Mammary microvascular endothelial cell (primary cell): ENCODE measurements around the gene MYL4. TPM values are rescaled to one million over a fixed set of nuclear protein-coding genes. Genes with fewer than 3 reads are reported as not detected.

ENCODE experiments used
- total RNA-seq: library from RNA; depleted of rRNA; stranded (reverse); fragments of >200 nt; gene quantifications from 2 replicates; pipeline ENCODE4 v1.2.3, GENCODE V29; 2015

MYL4 gene
- total RNA-seq: 2.4 and 2.6 TPM in 2 replicates

DNA sequence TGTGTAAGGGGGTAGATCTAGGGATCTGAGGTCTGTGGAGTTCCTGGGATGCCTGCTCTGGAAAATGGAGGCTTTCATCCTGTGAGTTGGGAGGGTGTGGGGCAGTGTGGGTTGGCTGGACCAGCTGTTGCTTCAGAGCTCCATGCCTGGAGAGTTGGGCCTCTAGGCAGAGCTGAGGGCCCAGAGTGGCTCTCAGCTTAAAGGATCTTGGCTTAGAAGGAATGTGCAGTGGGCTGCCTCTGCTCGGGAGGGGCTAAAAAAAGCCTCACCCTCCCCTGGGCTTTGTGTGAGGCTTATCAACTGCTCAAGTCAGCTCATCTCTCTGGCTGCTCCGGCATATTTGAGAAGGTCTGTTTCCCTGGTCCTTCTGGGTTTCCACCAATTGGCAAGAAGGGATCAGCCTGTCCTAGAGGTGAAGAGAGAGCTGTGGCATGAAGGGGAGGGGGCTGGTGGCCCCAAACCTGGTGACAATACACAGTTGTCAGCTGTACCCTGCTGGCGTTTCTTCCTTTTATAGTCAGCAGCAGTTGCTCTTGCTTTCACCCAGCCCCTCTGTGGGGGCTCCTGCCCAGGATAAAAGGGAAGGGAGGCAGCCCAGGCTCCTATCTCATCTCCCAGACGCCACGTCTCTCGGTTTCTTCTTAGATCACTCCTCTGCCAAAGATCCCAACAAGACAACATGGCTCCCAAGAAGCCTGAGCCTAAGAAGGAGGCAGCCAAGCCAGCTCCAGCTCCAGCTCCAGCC is at the start of gene MYL4:
Gene MYL4 (plus strand): TSS at position 605 of the 745 bp plus-strand sequence. CDS start 75 bp downstream, at position 680.

DNA sequence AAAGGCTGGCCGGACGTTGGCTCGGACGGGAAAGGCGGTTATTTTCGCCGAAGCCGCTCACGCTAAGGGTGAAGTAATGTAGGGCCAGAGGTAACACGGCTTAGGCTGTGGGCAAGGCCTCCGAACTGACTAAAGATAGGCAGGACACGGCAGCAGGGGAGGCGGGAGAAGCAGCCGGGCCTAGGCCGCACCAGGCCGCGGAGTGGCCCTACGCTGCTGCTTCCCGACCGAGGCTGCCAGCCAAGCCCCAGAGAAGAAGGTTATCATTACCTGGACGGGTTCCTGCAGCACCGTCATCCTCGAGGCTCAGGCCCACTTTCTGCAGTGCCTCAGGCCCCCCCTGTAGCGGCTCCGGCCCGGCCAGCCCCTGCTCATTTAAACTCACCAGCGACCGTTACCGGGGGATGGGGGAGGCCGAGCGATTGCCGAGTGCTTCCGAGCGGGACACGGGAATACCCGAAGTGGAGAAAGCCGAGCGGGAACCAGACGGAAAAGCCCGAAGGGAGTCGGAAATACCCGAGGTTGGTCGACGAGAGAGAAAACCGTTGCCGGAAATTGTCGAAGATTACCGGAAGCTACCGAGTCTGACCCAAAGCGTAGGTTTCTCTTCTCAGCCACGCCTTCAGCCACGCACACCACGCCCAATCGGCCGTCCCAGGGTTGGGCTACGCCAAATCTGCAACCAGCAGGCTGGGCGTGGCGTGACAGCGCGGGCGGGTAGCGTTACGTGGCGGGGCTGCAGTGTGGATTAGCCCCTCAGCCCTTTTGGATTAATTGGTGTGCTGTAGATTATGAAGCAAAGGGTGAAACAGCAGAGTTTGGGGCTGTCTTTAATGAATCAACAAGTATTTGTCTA is 20.0 kb upstream of the MYL4 start, which contains the start of gene CDC27:
Gene CDC27 (minus strand): TSS at position 420 of the 856 bp plus-strand sequence. CDS start 123 bp downstream, at position 297.

DNA sequence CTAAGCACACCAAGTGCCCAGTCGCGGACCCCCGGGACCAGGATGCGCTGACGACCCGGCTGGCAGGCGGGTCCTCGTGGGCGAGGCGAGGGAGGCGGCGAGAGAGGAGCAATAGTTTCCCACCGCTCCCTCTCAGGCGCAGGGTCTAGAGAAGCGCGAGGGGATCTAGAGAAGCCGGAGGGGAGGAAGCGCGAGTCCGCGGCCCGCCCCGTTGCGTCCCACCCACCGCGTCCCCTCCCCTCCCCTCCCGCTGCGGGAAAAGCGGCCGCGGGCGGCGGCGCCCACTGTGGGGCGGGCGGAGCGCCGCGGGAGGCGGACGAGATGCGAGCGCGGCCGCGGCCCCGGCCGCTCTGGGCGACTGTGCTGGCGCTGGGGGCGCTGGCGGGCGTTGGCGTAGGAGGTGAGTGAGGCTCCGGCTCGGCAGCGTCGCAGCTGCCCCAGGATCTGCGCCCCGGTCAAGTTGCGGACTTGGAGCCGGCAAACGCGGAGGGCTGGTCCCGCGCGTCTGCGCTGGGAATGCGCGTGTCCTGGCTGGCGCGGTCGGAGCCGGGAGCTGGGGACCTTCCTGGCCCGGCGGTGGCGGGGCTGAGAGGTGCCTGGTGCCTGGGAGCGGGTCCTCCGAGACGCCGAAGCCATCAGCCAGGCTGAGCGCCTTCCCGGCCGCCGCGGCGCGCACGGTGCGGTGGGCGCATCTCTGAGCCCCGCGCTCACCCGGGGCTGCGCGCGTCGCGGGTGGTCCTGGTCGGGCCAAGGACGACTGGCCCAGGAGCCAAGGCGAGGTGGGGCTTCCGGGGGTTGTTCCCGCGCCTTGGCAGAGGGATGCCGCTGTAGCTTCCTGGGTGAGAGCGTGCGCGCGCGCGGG is 44.6 kb downstream of the MYL4 start, which contains the start of gene ITGB3:
Gene ITGB3 (plus strand): TSS at position 287 of the 862 bp plus-strand sequence. CDS start 35 bp downstream, at position 322.

Other genes starting within 250 kb of the MYL4 start
- not detected in 2 replicates for gene RPRML, start 230.1 kb upstream of the MYL4 start, total RNA-seq
- gene CDC27, start 20.1 kb upstream of the MYL4 start, total RNA-seq: 99.5 and 102 TPM in 2 replicates
- 153 and 174 TPM in 2 replicates for gene ITGB3, start 44.5 kb downstream of the MYL4 start, total RNA-seq
- 2.8 and 3.7 TPM in 2 replicates for gene EFCAB13, start 114.6 kb downstream of the MYL4 start, total RNA-seq